DMS153 treated with DMSO at 0.1 percent for 48 hours (cell line): ENCODE data around the gene MARK4.
"Not testable (repeated sequence)": the region's sequence is repeated elsewhere in the genome, so short reads cannot be mapped to it uniquely, and the experiment has no call there.

Experiments used
- DNase-seq: peaks from one replicate; lab custom pipeline; 2025; ENCODE audit not compliant: unreplicated experiment; lab: John Stamatoyannopoulos, UW

MARK4 gene

GRCh38 chr19:45334881-45335280 is 83.8 kb downstream of the MARK4 start:
- not testable (repeated sequence) for DNase-seq

GRCh38 chr19:45336696-45337251 is 85.7 kb downstream of the MARK4 start:
- no peak for DNase-seq

GRCh38 chr19:45339629-45340028 is 88.6 kb downstream of the MARK4 start:
- no peak for DNase-seq

GRCh38 chr19:45340232-45340898 is 89.3 kb downstream of the MARK4 start, which contains the start of gene KLC3:
Gene KLC3, plus strand, starts transcription at chr19:45340750. Its CDS starts 4,792 bp downstream, at chr19:45345542.
- peak; percentile 10 for DNase-seq

GRCh38 chr19:45340899-45341453 is 89.9 kb downstream of the MARK4 start:
- DNase-seq = no peak

- DNase-seq = no peak
Measured at GRCh38 chr19:45342911-45343310, 91.8 kb downstream of the MARK4 start.

GRCh38 chr19:45344621-45345505 is 93.8 kb downstream of the MARK4 start:
- no peak for DNase-seq

GRCh38 chr19:45345506-45345860 is 94.4 kb downstream of the MARK4 start:
- DNase-seq = no peak

GRCh38 chr19:45346449-45346848 is 95.4 kb downstream of the MARK4 start:
- no peak for DNase-seq

GRCh38 chr19:45347570-45348366 is 96.7 kb downstream of the MARK4 start:
- no peak for DNase-seq

- DNase-seq = no peak
Measured at GRCh38 chr19:45348367-45349125, 97.5 kb downstream of the MARK4 start.

GRCh38 chr19:45349126-45349415 is 98.0 kb downstream of the MARK4 start:
- DNase-seq = no peak

GRCh38 chr19:45349430-45349941 is 98.4 kb downstream of the MARK4 start:
- DNase-seq = no peak

- no peak for DNase-seq
Measured at GRCh38 chr19:45350477-45351058, 99.5 kb downstream of the MARK4 start.

- DNase-seq = no peak
Measured at GRCh38 chr19:45351401-45351952, 100.4 kb downstream of the MARK4 start.

GRCh38 chr19:45352062-45352461 is 101.0 kb downstream of the MARK4 start:
- DNase-seq = no peak

GRCh38 chr19:45352471-45352870 is 101.4 kb downstream of the MARK4 start:
- DNase-seq = no peak

GRCh38 chr19:45352914-45353796 is 102.1 kb downstream of the MARK4 start:
- DNase-seq = no peak
